ENCODE measurements around the gene EIF1B. TPM values are rescaled to one million over a fixed set of nuclear protein-coding genes. Genes with fewer than 3 reads are reported as not detected.

The EIF1B gene
- total RNA-seq, 1 donor from 2014 or later, result 17.9 TPM

GRCh38 chr3:40340541-40341170, 31.1 kb downstream of the EIF1B start:
- DNase-seq (ENCODE audit: low spot score) (no peak), ATAC-seq (no peak)

DNA sequence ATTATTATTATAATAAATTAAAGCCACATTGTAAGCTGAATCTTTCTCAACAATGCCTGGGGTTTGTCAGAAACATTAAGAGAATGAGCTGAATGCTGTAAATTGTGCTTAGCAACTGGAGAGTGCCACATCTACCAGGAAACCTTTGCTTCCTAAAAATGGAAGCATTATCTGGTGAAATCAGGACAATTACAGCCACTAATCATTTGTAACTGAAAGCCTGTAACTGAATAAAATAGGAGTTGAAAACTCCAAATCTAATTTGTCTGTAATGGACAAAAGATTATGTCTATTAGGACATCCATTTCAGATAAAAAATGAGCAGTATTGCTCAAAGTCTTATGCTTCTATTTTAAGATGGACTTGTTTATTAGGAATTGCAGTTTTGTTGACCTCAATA, 32.2 kb downstream of the EIF1B start:
- ATAC-seq (no peak), DNase-seq (ENCODE audit: low spot score) (no peak)

DNA sequence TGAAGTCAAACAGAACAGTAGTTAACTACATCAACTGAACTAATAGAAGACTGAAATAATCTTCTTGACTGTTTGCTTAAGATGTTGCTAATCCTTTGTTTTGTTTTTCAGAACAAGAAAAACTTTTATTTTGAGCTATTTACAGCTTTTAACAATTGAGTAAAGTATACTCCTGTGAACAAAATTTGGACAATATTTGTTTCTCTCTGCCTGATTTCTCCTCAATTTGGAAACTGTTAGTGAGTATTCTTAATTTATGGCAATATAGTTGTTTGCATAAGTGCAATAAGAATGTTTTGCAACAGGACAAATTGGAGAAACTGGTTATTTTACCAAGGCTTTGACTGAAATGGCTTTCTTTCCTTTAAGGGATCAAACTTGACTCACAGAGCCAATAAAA, 41.0 kb downstream of the EIF1B start:
- ATAC-seq, result no peak
- DNase-seq (ENCODE audit: low spot score), result no peak

- ATAC-seq (no peak), DNase-seq (ENCODE audit: low spot score) (no peak)
Measured at GRCh38 chr3:40355410-40355809, 45.9 kb downstream of the EIF1B start.

GRCh38 chr3:40358454-40358853, 48.9 kb downstream of the EIF1B start:
- no peak for ATAC-seq
- DNase-seq (ENCODE audit: low spot score), result no peak

Other genes starting within 250 kb of the EIF1B start
- not detected for gene ENTPD3, start 77.5 kb downstream of the EIF1B start, total RNA-seq
- 638 TPM for gene RPL14, start 147.6 kb downstream of the EIF1B start, total RNA-seq
- gene ZNF619, start 167.4 kb downstream of the EIF1B start, total RNA-seq, result 6.1 TPM
- gene ZNF620, start 196.3 kb downstream of the EIF1B start, total RNA-seq, result 1.0 TPM
- gene ZNF621, start 215.3 kb downstream of the EIF1B start, total RNA-seq, result 8.1 TPM